Endothelial cell (in vitro differentiated cells): Measurements from ENCODE around the gene ALDOA. TPM values are rescaled to one million over a fixed set of nuclear protein-coding genes. Genes with fewer than 3 reads are reported as not detected.
A peak's percentile ranks its signal among the peaks of the same experiment; 100 is the strongest.
"Not testable (repeated sequence)": the region's sequence is repeated elsewhere in the genome, so short reads cannot be mapped to it uniquely, and the experiment has no call there.

ENCODE experiments used
- DNase-seq: peaks from one replicate; pipeline ENCODE4 v3.0.0; 2021; ENCODE audit warnings: low spot score
- H3K27ac Mint-ChIP-seq: one replicate; pipeline ENCODE4 v1.8.0; 2021; ENCODE audit warnings: mixed read lengths, inconsistent platforms; ENCODE audit not compliant: unreplicated experiment
- H3K27me3 Mint-ChIP-seq: one replicate; pipeline ENCODE4 v1.8.0; 2021; ENCODE audit warnings: mild to moderate bottlenecking, moderate library complexity, mixed read lengths, inconsistent platforms; ENCODE audit not compliant: unreplicated experiment
- H3K36me3 Mint-ChIP-seq: one replicate; pipeline ENCODE4 v1.8.0; 2021; ENCODE audit warnings: mild to moderate bottlenecking, low read depth, mixed read lengths, inconsistent platforms; ENCODE audit not compliant: unreplicated experiment
- H3K4me1 Mint-ChIP-seq: one replicate; pipeline ENCODE4 v1.8.0; 2021; ENCODE audit warnings: mild to moderate bottlenecking, mixed read lengths, inconsistent platforms; ENCODE audit not compliant: unreplicated experiment
- H3K4me3 Mint-ChIP-seq: one replicate; pipeline ENCODE4 v1.8.0; 2021; ENCODE audit warnings: mild to moderate bottlenecking, mixed read lengths, inconsistent platforms; ENCODE audit not compliant: unreplicated experiment
- H3K9me3 Mint-ChIP-seq: one replicate; pipeline ENCODE4 v1.8.0; 2021; ENCODE audit warnings: mixed read lengths, inconsistent platforms; ENCODE audit not compliant: unreplicated experiment
- CTCF ChIP-seq: fragments of 200-600 bp; sonication (generic); IDR thresholded peaks from one replicate; pipeline ENCODE4 v1.5.0; 2021; ENCODE audit warnings: antibody characterized with exemption; ENCODE audit not compliant: unreplicated experiment
- total RNA-seq: library from RNA; stranded (reverse); fragmentation: NEBNext Ultra II Directional; extraction: Animal tissue kit (Norgen Biotek cat#: 25700); gene quantifications from one replicate; pipeline ENCODE4 v1.2.1, GENCODE V29; 2021; ENCODE audit not compliant: unreplicated experiment

The ALDOA gene
- total RNA-seq, 1 donor from 2014 or later = 551 TPM

GRCh38 chr16:30030841-30031413, 34.6 kb upstream of the ALDOA start, which contains the start of gene TLCD3B:
Gene TLCD3B, minus strand, starts transcription at chr16:30031271. Its CDS starts 744 bp downstream, at chr16:30030527.
- peaks cover 16% of the 10 kb centered on the region for H3K27me3 Mint-ChIP-seq
- no peaks in the 10 kb centered on the region for H3K9me3 Mint-ChIP-seq
- peaks cover 11% of the 10 kb centered on the region for H3K4me1 Mint-ChIP-seq
- no peak for DNase-seq
- no peak within 1 kb of the TSS for H3K27ac Mint-ChIP-seq
- peaks cover 3% of the 10 kb centered on the region for H3K36me3 Mint-ChIP-seq
- peak within 1 kb of the TSS; percentile 18 for H3K4me3 Mint-ChIP-seq
- TF ChIP-seq CTCF = no peak

- TF ChIP-seq CTCF = no peak
- Mint-ChIP-seq H3K27me3 (peaks cover 16% of the 10 kb centered on the region), H3K27ac (no peak overlapping the region), H3K36me3 (peaks cover 3% of the 10 kb centered on the region), H3K9me3 (no peaks in the 10 kb centered on the region), H3K4me1 (peaks cover 11% of the 10 kb centered on the region), H3K4me3 (no peak overlapping the region)
- no peak for DNase-seq
These were observed 34.1 kb upstream of the ALDOA start for GRCh38 chr16:30031477-30031918.

- Mint-ChIP-seq H3K4me3 (peak overlapping the region; percentile 18), H3K9me3 (no peaks in the 10 kb centered on the region), H3K4me1 (peaks cover 11% of the 10 kb centered on the region), H3K36me3 (peaks cover 3% of the 10 kb centered on the region), H3K27ac (no peak overlapping the region), H3K27me3 (peaks cover 16% of the 10 kb centered on the region)
- DNase-seq = peak; percentile 75
- peak; percentile 90 for TF ChIP-seq CTCF
These were observed 33.3 kb upstream of the ALDOA start for GRCh38 chr16:30032083-30032819.

GRCh38 chr16:30033270-30033669, 32.3 kb upstream of the ALDOA start:
- no peak overlapping the region for H3K4me3 Mint-ChIP-seq
- no peak for TF ChIP-seq CTCF
- peaks cover 11% of the 10 kb centered on the region for H3K4me1 Mint-ChIP-seq
- H3K9me3 Mint-ChIP-seq = no peaks in the 10 kb centered on the region
- DNase-seq = no peak
- no peaks in the 10 kb centered on the region for H3K36me3 Mint-ChIP-seq
- H3K27ac Mint-ChIP-seq = no peak overlapping the region
- H3K27me3 Mint-ChIP-seq = peaks cover 11% of the 10 kb centered on the region

- no peak overlapping the region for H3K4me3 Mint-ChIP-seq
- peaks cover 3% of the 10 kb centered on the region for H3K27me3 Mint-ChIP-seq
- no peaks in the 10 kb centered on the region for H3K9me3 Mint-ChIP-seq
- H3K27ac Mint-ChIP-seq = no peak overlapping the region
- H3K36me3 Mint-ChIP-seq = peaks cover 1% of the 10 kb centered on the region
- no peak for TF ChIP-seq CTCF
- DNase-seq = no peak
- no peaks in the 10 kb centered on the region for H3K4me1 Mint-ChIP-seq
These were observed 25.3 kb upstream of the ALDOA start for GRCh38 chr16:30040221-30040620.

GRCh38 chr16:30040690-30041089, 24.9 kb upstream of the ALDOA start:
- not testable (repeated sequence) for H3K4me3 Mint-ChIP-seq, DNase-seq, H3K27me3 Mint-ChIP-seq, H3K9me3 Mint-ChIP-seq, H3K27ac Mint-ChIP-seq, H3K4me1 Mint-ChIP-seq, H3K36me3 Mint-ChIP-seq
